SH-SY5Y (cell line): ENCODE results near the gene CALD1.

Experiments
- GATA2 ChIP-seq: IDR thresholded peaks from 2 replicates; pipeline ENCODE4 v1.6.1; 2011; ENCODE audit warnings: mild to moderate bottlenecking, low read depth, low read length
- GATA3 ChIP-seq: IDR thresholded peaks from 2 replicates; pipeline ENCODE4 v1.6.1; 2011; ENCODE audit warnings: low read depth, mild to moderate bottlenecking, low read length, moderate library complexity

DNA sequence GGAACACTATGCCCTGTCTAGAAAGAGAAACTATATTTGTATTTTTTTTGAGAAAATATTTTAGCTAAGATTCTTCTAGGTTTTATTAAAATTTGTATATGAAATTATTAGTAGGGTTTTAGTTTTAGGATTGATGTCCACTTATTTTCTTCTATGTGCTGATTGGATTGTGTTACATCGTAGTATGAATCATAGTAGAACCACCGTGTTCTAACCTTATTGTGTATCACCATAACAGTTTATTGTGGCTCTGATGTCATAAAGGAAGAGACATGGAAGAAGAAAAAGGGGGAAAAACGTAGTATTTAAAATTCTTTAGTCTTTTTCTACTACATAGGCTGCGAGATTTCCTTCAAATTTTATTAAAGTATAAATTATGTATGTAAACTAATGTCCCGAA, 208.7 kb downstream of the CALD1 start:
- TF ChIP-seq GATA3, result no peak
- TF ChIP-seq GATA2, result no peak
